ENCODE data around the gene PDE9A.

- TF ChIP-seq CTCF (IDR thresholded peaks at IDR 0.05 in 8 of 11, conservative IDR thresholded peaks at IDR 0.05 in 3 of 11), result no peak
- TF ChIP-seq POLR2AphosphoS5 (IDR thresholded peaks at IDR 0.05), result no peak
- no peak for TF ChIP-seq POLR2A (IDR thresholded peaks at IDR 0.05)
These were observed 117.5 kb downstream of the PDE9A start for GRCh38 chr21:42770717-42771502.

Data from spleen (tissue), 7 donors.